Measurements from ENCODE around the gene SPAG17. TPM values are rescaled to one million over a fixed set of nuclear protein-coding genes. Genes with fewer than 3 reads are reported as not detected.
A peak's percentile ranks its signal among the peaks of the same experiment; 100 is the strongest.

The SPAG17 gene
- 0.30 to 0.82 TPM in 2 of 3 replicates, not detected in the other for total RNA-seq
- long read RNA-seq = 0 reads

GRCh38 chr1:118185084-118185832, at the start of gene SPAG17:
SPAG17 (minus strand) TSS chr1:118185228; CDS start chr1:118185157, 71 bp downstream.
- Mint-ChIP-seq H3K27me3 (ENCODE audit: low read depth) (no peaks in the 10 kb centered on the region), H3K4me3 (ENCODE audit: unreplicated experiment) (peak within 1 kb of the TSS; percentile 82), H3K36me3 (ENCODE audit: low read depth) (no peaks in the 10 kb centered on the region), H3K4me1 (ENCODE audit: low read depth) (peaks cover 13% of the 10 kb centered on the region), H3K9me3 (ENCODE audit: low read depth) (no peaks in the 10 kb centered on the region), H3K27ac (ENCODE audit: unreplicated experiment) (peak within 1 kb of the TSS; percentile 3)
- peak; percentile 76 for TF ChIP-seq CTCF (IDR thresholded peaks at IDR 0.05)
- DNase-seq (ENCODE audit: low spot score) = no peak

GRCh38 chr1:118225471-118225870, 40.4 kb upstream of the SPAG17 start:
- DNase-seq (ENCODE audit: low spot score) = no peak
- Mint-ChIP-seq H3K4me1 (ENCODE audit: low read depth) (no peaks in the 10 kb centered on the region), H3K36me3 (ENCODE audit: low read depth) (no peaks in the 10 kb centered on the region), H3K9me3 (ENCODE audit: low read depth) (no peaks in the 10 kb centered on the region), H3K4me3 (ENCODE audit: unreplicated experiment) (no peak overlapping the region), H3K27me3 (ENCODE audit: low read depth) (no peaks in the 10 kb centered on the region), H3K27ac (ENCODE audit: unreplicated experiment) (no peak overlapping the region)
- no peak for TF ChIP-seq CTCF (IDR thresholded peaks at IDR 0.05)

- Mint-ChIP-seq H3K36me3 (ENCODE audit: low read depth) (no peaks in the 10 kb centered on the region), H3K27me3 (ENCODE audit: low read depth) (no peaks in the 10 kb centered on the region), H3K4me1 (ENCODE audit: low read depth) (no peaks in the 10 kb centered on the region), H3K4me3 (ENCODE audit: unreplicated experiment) (no peak overlapping the region), H3K9me3 (ENCODE audit: low read depth) (no peaks in the 10 kb centered on the region), H3K27ac (ENCODE audit: unreplicated experiment) (no peak overlapping the region)
- no peak for DNase-seq (ENCODE audit: low spot score)
- peak; percentile 81 for TF ChIP-seq CTCF (IDR thresholded peaks at IDR 0.05)
Observed at GRCh38 chr1:118223426-118223825, 38.4 kb upstream of the SPAG17 start.

GRCh38 chr1:118219438-118219837, 34.4 kb upstream of the SPAG17 start:
- no peak for TF ChIP-seq CTCF (IDR thresholded peaks at IDR 0.05)
- no peak overlapping the region for H3K4me3 Mint-ChIP-seq (ENCODE audit: unreplicated experiment)
- no peak for DNase-seq (ENCODE audit: low spot score)
- no peak overlapping the region for H3K27ac Mint-ChIP-seq (ENCODE audit: unreplicated experiment)
- no peaks in the 10 kb centered on the region for H3K4me1 Mint-ChIP-seq (ENCODE audit: low read depth)
- no peaks in the 10 kb centered on the region for H3K9me3 Mint-ChIP-seq (ENCODE audit: low read depth)
- H3K36me3 Mint-ChIP-seq (ENCODE audit: low read depth) = no peaks in the 10 kb centered on the region
- no peaks in the 10 kb centered on the region for H3K27me3 Mint-ChIP-seq (ENCODE audit: low read depth)

- no peak overlapping the region for H3K4me3 Mint-ChIP-seq (ENCODE audit: unreplicated experiment)
- no peak overlapping the region for H3K27ac Mint-ChIP-seq (ENCODE audit: unreplicated experiment)
- DNase-seq (ENCODE audit: low spot score) = no peak
- H3K27me3 Mint-ChIP-seq (ENCODE audit: low read depth) = no peaks in the 10 kb centered on the region
- H3K9me3 Mint-ChIP-seq (ENCODE audit: low read depth) = no peaks in the 10 kb centered on the region
- TF ChIP-seq CTCF (IDR thresholded peaks at IDR 0.05) = no peak
- H3K36me3 Mint-ChIP-seq (ENCODE audit: low read depth) = no peaks in the 10 kb centered on the region
- H3K4me1 Mint-ChIP-seq (ENCODE audit: low read depth) = no peaks in the 10 kb centered on the region
Observed at GRCh38 chr1:118217141-118217838, 32.3 kb upstream of the SPAG17 start.

Data from chondrocyte (in vitro differentiated cells).